ENCODE measurements around the gene TEAD4.
"Not testable (repeated sequence)": the region's sequence is repeated elsewhere in the genome, so short reads cannot be mapped to it uniquely, and the experiment has no call there.

Gene TEAD4

GRCh38 chr12:3049611-3050249 lies 90.5 kb downstream of the TEAD4 start:
- Histone ChIP-seq H3K27ac (ENCODE audit: low read depth, low read length) (no peak overlapping the region), H3K4me1 (ENCODE audit: control insufficient read depth in 5 of 5, insufficient read depth in 5 of 5, low read length in 5 of 5) (peaks cover 0 to 4% (median 3%) of the 10 kb centered on the region in 5 donors), H3K9me3 (ENCODE audit: control insufficient read depth in 5 of 5, low read length in 5 of 5) (no peaks in the 10 kb centered on the region), H3K36me3 (ENCODE audit: control insufficient read depth in 5 of 5, insufficient read depth in 5 of 5, low read length in 5 of 5) (no peaks in the 10 kb centered on the region), H3K4me3 (ENCODE audit: low read depth in 1 of 5, low read length in 5 of 5) (no peak overlapping the region), H3K27me3 (ENCODE audit: control insufficient read depth in 5 of 5, insufficient read depth in 4 of 5, low read length in 5 of 5) (no peaks in the 10 kb centered on the region), H3K9ac (ENCODE audit: low read length in 5 of 5) (no peak overlapping the region)

GRCh38 chr12:3054374-3054773 lies 95.2 kb downstream of the TEAD4 start:
- Histone ChIP-seq H3K4me1 (ENCODE audit: control insufficient read depth in 5 of 5, insufficient read depth in 5 of 5, low read length in 5 of 5) (peaks cover 3 to 12% (median 7%) of the 10 kb centered on the region in 5 donors), H3K9ac (ENCODE audit: low read length in 5 of 5) (no peak overlapping the region), H3K27ac (ENCODE audit: low read depth, low read length) (no peak overlapping the region), H3K9me3 (ENCODE audit: control insufficient read depth in 5 of 5, low read length in 5 of 5) (no peaks in the 10 kb centered on the region), H3K36me3 (ENCODE audit: control insufficient read depth in 5 of 5, insufficient read depth in 5 of 5, low read length in 5 of 5) (no peaks in the 10 kb centered on the region), H3K4me3 (ENCODE audit: low read depth in 1 of 5, low read length in 5 of 5) (no peak overlapping the region), H3K27me3 (ENCODE audit: control insufficient read depth in 5 of 5, insufficient read depth in 4 of 5, low read length in 5 of 5) (no peaks in the 10 kb centered on the region)

- H3K27me3 ChIP-seq (ENCODE audit: control insufficient read depth in 5 of 5, insufficient read depth in 4 of 5, low read length in 5 of 5): no peaks in the 10 kb centered on the region
- H3K9me3 ChIP-seq (ENCODE audit: control insufficient read depth in 5 of 5, low read length in 5 of 5): no peaks in the 10 kb centered on the region
- no peaks in the 10 kb centered on the region for H3K36me3 ChIP-seq (ENCODE audit: control insufficient read depth in 5 of 5, insufficient read depth in 5 of 5, low read length in 5 of 5)
- H3K4me3 ChIP-seq (ENCODE audit: low read depth in 1 of 5, low read length in 5 of 5): peak overlapping the region in 1 of 5 donors; percentile 9
- peaks cover 3 to 12% (median 7%) of the 10 kb centered on the region in 5 donors for H3K4me1 ChIP-seq (ENCODE audit: control insufficient read depth in 5 of 5, insufficient read depth in 5 of 5, low read length in 5 of 5)
- H3K27ac ChIP-seq (ENCODE audit: low read depth, low read length): no peak overlapping the region
- no peak overlapping the region for H3K9ac ChIP-seq (ENCODE audit: low read length in 5 of 5)
These were observed 96.0 kb downstream of the TEAD4 start for GRCh38 chr12:3055026-3055703.

- H3K4me1 ChIP-seq (ENCODE audit: control insufficient read depth in 5 of 5, insufficient read depth in 5 of 5, low read length in 5 of 5): peaks cover 3 to 12% (median 7%) of the 10 kb centered on the region in 5 donors
- H3K9ac ChIP-seq (ENCODE audit: low read length in 5 of 5): no peak overlapping the region
- H3K27ac ChIP-seq (ENCODE audit: low read depth, low read length): no peak overlapping the region
- H3K4me3 ChIP-seq (ENCODE audit: low read depth in 1 of 5, low read length in 5 of 5): peak overlapping the region in 1 of 5 donors; percentile 9
- H3K27me3 ChIP-seq (ENCODE audit: control insufficient read depth in 5 of 5, insufficient read depth in 4 of 5, low read length in 5 of 5): peaks cover 0 to 3% (median 0%) of the 10 kb centered on the region in 5 donors
- no peaks in the 10 kb centered on the region for H3K9me3 ChIP-seq (ENCODE audit: control insufficient read depth in 5 of 5, low read length in 5 of 5)
- H3K36me3 ChIP-seq (ENCODE audit: control insufficient read depth in 5 of 5, insufficient read depth in 5 of 5, low read length in 5 of 5): no peaks in the 10 kb centered on the region
These were observed 96.7 kb downstream of the TEAD4 start for GRCh38 chr12:3055704-3056467.

- Histone ChIP-seq H3K27me3 (ENCODE audit: control insufficient read depth in 5 of 5, insufficient read depth in 4 of 5, low read length in 5 of 5) (peaks cover 0 to 9% (median 7%) of the 10 kb centered on the region in 5 donors), H3K4me1 (ENCODE audit: control insufficient read depth in 5 of 5, insufficient read depth in 5 of 5, low read length in 5 of 5) (peaks cover 0 to 3% (median 0%) of the 10 kb centered on the region in 5 donors), H3K4me3 (ENCODE audit: low read depth in 1 of 5, low read length in 5 of 5) (no peak overlapping the region), H3K36me3 (ENCODE audit: control insufficient read depth in 5 of 5, insufficient read depth in 5 of 5, low read length in 5 of 5) (no peaks in the 10 kb centered on the region), H3K27ac (ENCODE audit: low read depth, low read length) (no peak overlapping the region), H3K9me3 (ENCODE audit: control insufficient read depth in 5 of 5, low read length in 5 of 5) (peaks cover 0 to 3% (median 0%) of the 10 kb centered on the region in 5 donors), H3K9ac (ENCODE audit: low read length in 5 of 5) (no peak overlapping the region)
These were observed 101.9 kb downstream of the TEAD4 start for GRCh38 chr12:3061059-3061458.

GRCh38 chr12:3061501-3062215 lies 102.5 kb downstream of the TEAD4 start:
- no peak overlapping the region for H3K27ac ChIP-seq (ENCODE audit: low read depth, low read length)
- H3K27me3 ChIP-seq (ENCODE audit: control insufficient read depth in 5 of 5, insufficient read depth in 4 of 5, low read length in 5 of 5): peaks cover 0 to 9% (median 7%) of the 10 kb centered on the region in 5 donors
- peaks cover 0 to 3% (median 0%) of the 10 kb centered on the region in 5 donors for H3K4me1 ChIP-seq (ENCODE audit: control insufficient read depth in 5 of 5, insufficient read depth in 5 of 5, low read length in 5 of 5)
- H3K9ac ChIP-seq (ENCODE audit: low read length in 5 of 5): no peak overlapping the region
- H3K36me3 ChIP-seq (ENCODE audit: control insufficient read depth in 5 of 5, insufficient read depth in 5 of 5, low read length in 5 of 5): no peaks in the 10 kb centered on the region
- H3K9me3 ChIP-seq (ENCODE audit: control insufficient read depth in 5 of 5, low read length in 5 of 5): peaks cover 0 to 3% (median 0%) of the 10 kb centered on the region in 5 donors
- H3K4me3 ChIP-seq (ENCODE audit: low read depth in 1 of 5, low read length in 5 of 5): no peak overlapping the region

- no peak overlapping the region for H3K9ac ChIP-seq (ENCODE audit: low read length in 5 of 5)
- H3K27me3 ChIP-seq (ENCODE audit: control insufficient read depth in 5 of 5, insufficient read depth in 4 of 5, low read length in 5 of 5): peaks cover 0 to 9% (median 7%) of the 10 kb centered on the region in 5 donors
- no peaks in the 10 kb centered on the region for H3K36me3 ChIP-seq (ENCODE audit: control insufficient read depth in 5 of 5, insufficient read depth in 5 of 5, low read length in 5 of 5)
- H3K4me1 ChIP-seq (ENCODE audit: control insufficient read depth in 5 of 5, insufficient read depth in 5 of 5, low read length in 5 of 5): peaks cover 0 to 5% (median 3%) of the 10 kb centered on the region in 5 donors
- H3K9me3 ChIP-seq (ENCODE audit: control insufficient read depth in 5 of 5, low read length in 5 of 5): peaks cover 0 to 3% (median 0%) of the 10 kb centered on the region in 5 donors
- H3K27ac ChIP-seq (ENCODE audit: low read depth, low read length): no peak overlapping the region
- no peak overlapping the region for H3K4me3 ChIP-seq (ENCODE audit: low read depth in 1 of 5, low read length in 5 of 5)
These were observed 106.1 kb downstream of the TEAD4 start for GRCh38 chr12:3065300-3065699.

GRCh38 chr12:3065846-3066245 lies 106.6 kb downstream of the TEAD4 start:
- not testable (repeated sequence) for H3K9ac ChIP-seq (ENCODE audit: low read length in 5 of 5); H3K27me3 ChIP-seq (ENCODE audit: control insufficient read depth in 5 of 5, insufficient read depth in 4 of 5, low read length in 5 of 5); H3K9me3 ChIP-seq (ENCODE audit: control insufficient read depth in 5 of 5, low read length in 5 of 5); H3K4me3 ChIP-seq (ENCODE audit: low read depth in 1 of 5, low read length in 5 of 5); H3K27ac ChIP-seq (ENCODE audit: low read depth, low read length); H3K36me3 ChIP-seq (ENCODE audit: control insufficient read depth in 5 of 5, insufficient read depth in 5 of 5, low read length in 5 of 5); H3K4me1 ChIP-seq (ENCODE audit: control insufficient read depth in 5 of 5, insufficient read depth in 5 of 5, low read length in 5 of 5)

- no peaks in the 10 kb centered on the region for H3K9me3 ChIP-seq (ENCODE audit: control insufficient read depth in 5 of 5, low read length in 5 of 5)
- no peaks in the 10 kb centered on the region for H3K27me3 ChIP-seq (ENCODE audit: control insufficient read depth in 5 of 5, insufficient read depth in 4 of 5, low read length in 5 of 5)
- peaks cover 4 to 17% (median 12%) of the 10 kb centered on the region in 5 donors for H3K4me1 ChIP-seq (ENCODE audit: control insufficient read depth in 5 of 5, insufficient read depth in 5 of 5, low read length in 5 of 5)
- no peak overlapping the region for H3K4me3 ChIP-seq (ENCODE audit: low read depth in 1 of 5, low read length in 5 of 5)
- no peaks in the 10 kb centered on the region for H3K36me3 ChIP-seq (ENCODE audit: control insufficient read depth in 5 of 5, insufficient read depth in 5 of 5, low read length in 5 of 5)
- H3K9ac ChIP-seq (ENCODE audit: low read length in 5 of 5): no peak overlapping the region
- H3K27ac ChIP-seq (ENCODE audit: low read depth, low read length): no peak overlapping the region
These were observed 110.5 kb downstream of the TEAD4 start for GRCh38 chr12:3069714-3070113.

Measured in subcutaneous abdominal adipose tissue (tissue), 5 donors.